Kidney (tissue), 14 donors: ENCODE measurements around the gene EPS8L2. TPM values are rescaled to one million over a fixed set of nuclear protein-coding genes. Genes with fewer than 3 reads are reported as not detected.
A peak's percentile ranks its signal among the peaks of the same experiment; 100 is the strongest.
"Not testable (repeated sequence)": the region's sequence is repeated elsewhere in the genome, so short reads cannot be mapped to it uniquely, and the experiment has no call there.

Experiments used
- DNase-seq, 5 donors: peaks; one replicate each; pipeline ENCODE4 v3.0.0-alpha.2; 2013 to 2020
- FAIRE-seq: peaks from 2 replicates; lab custom pipeline; 2012; peaks lifted over from hg19 to GRCh38; lab: Jason Lieb, UNC
- H3K27ac ChIP-seq, 2 donors: one replicate each; pipeline ENCODE4 v1.7.0; 2013; ENCODE audit warnings: low read depth in 2 of 2, low read length in 2 of 2, inconsistent platforms in 1 of 2
- H3K27me3 ChIP-seq: one replicate; pipeline ENCODE4 v1.7.1; 2013; ENCODE audit warnings: low read length, inconsistent platforms; ENCODE audit not compliant: control insufficient read depth, insufficient read depth
- H3K36me3 ChIP-seq, 3 donors: one replicate each; pipeline versions ENCODE4 v1.7.0 to v1.7.1; 2013; ENCODE audit warnings: low read length in 3 of 3, control low read depth in 1 of 3, inconsistent platforms in 1 of 3; ENCODE audit not compliant: insufficient read depth in 3 of 3, control insufficient read depth in 2 of 3
- H3K4me1 ChIP-seq, 3 donors: one replicate each; pipeline versions ENCODE4 v1.7.0 to v1.7.1; 2013; ENCODE audit warnings: low read length in 3 of 3, inconsistent platforms in 1 of 3, low read depth in 1 of 3; ENCODE audit not compliant: control insufficient read depth in 2 of 3, insufficient read depth in 2 of 3
- H3K4me3 ChIP-seq, 3 donors: one replicate each; pipeline versions ENCODE4 v1.7.0 to v1.8.1; 2013; ENCODE audit warnings: low read length in 3 of 3, control low read depth in 1 of 3, inconsistent platforms in 1 of 3
- H3K9ac ChIP-seq, 3 donors: one replicate each; pipeline versions ENCODE4 v1.7.0 to v1.7.1; 2013; ENCODE audit warnings: low read length in 3 of 3, control low read depth in 1 of 3, inconsistent platforms in 1 of 3
- H3K9me3 ChIP-seq, 3 donors: one replicate each; pipeline versions ENCODE4 v1.7.0 to v1.7.1; 2013; ENCODE audit warnings: low read length in 3 of 3, control low read depth in 1 of 3, inconsistent platforms in 1 of 3; ENCODE audit not compliant: control insufficient read depth in 2 of 3, insufficient read depth in 1 of 3
- intact Hi-C: fragments of 100-400 bp; cut with DNase I; formaldehyde crosslinking; loops from one replicate; pipeline ENCODE4 v1.11.1; 2022
- polyA plus RNA-seq: library from polyadenylated mRNA; stranded (reverse); fragments of 350-450 nt; fragmentation: Illumina TruSeq; extraction: RNeasy Lipid Tissue Mini Kit (QIAGEN cat#74804); gene quantifications from one replicate; pipeline ENCODE4 v1.2.3, GENCODE V29; 2014; ENCODE audit warnings: low read depth, low replicate concordance; ENCODE audit not compliant: insufficient read depth
- total RNA-seq: library from RNA; stranded (reverse); fragmentation: NEBNext Ultra II Directional; extraction: Animal tissue kit (Norgen Biotek cat#: 25700); gene quantifications from one replicate; pipeline ENCODE4 v1.2.1, GENCODE V29; 2021
- TF ChIP-seq, protein P1 (sequence below): IDR thresholded peaks from 3 replicates; pipeline ENCODE4 v1.5.1; 2012; ENCODE audit warnings: mild to moderate bottlenecking, moderate library complexity, borderline replicate concordance; ENCODE audit not compliant: insufficient read depth; ENCODE audit errors: extremely low read depth
- donor health status: control.
- donor health status: control.
- donor health status: control.
- donor health status: control.
- donor health status: control.
- donor health status: DM: yes; HTN: yes; CAD: no.
- donor health status: Normal renal cell carcinoma (clear cell type).

Gene EPS8L2
- total and polyA plus RNA-seq, 2 donors from 2014 or later: 199 to 287 TPM

DNA sequence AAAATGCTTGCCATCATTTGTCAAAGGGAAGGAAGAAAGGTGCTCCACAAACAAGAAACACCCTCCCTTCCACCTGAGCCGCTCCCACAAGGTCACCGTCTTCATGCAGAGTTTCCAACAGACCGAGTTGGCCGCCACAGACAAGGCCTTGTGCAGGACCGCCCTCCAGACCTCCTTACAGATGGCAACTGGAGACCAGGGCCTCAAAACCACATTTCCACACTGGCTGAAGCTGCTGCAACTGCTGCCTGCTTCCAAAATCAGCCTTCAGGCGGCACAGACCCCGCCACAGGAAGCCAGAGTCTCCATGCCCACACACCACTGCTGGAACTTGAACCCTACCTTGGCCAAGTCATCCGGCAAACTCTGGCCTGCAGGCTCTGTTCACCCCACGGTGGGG, 17.4 kb upstream of the EPS8L2 start:
- intact Hi-C loops: no loop called here
- no peak for FAIRE-seq

DNA sequence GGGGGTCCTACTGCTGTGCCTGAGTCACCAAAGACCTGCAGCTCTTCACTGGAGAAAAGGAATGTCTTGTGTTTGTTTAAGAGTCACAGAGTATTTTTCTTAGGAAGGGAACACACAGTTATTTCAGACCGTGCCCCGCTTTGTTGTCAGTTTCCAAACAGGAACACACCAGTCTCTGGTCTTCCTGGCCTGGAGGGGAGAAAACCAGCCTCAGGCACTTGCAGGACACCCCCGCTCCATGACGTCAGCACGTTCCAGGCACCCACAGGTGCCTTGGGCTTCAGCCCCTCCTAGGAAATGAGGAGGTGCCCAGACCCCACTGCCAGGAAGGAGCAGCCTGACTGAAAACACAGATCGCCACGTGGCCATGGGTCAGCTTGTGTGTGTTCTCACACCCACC, 16.4 kb upstream of the EPS8L2 start:
- H3K9me3 ChIP-seq: no peaks in the 10 kb centered on the region
- TF ChIP-seq, protein P1, sequence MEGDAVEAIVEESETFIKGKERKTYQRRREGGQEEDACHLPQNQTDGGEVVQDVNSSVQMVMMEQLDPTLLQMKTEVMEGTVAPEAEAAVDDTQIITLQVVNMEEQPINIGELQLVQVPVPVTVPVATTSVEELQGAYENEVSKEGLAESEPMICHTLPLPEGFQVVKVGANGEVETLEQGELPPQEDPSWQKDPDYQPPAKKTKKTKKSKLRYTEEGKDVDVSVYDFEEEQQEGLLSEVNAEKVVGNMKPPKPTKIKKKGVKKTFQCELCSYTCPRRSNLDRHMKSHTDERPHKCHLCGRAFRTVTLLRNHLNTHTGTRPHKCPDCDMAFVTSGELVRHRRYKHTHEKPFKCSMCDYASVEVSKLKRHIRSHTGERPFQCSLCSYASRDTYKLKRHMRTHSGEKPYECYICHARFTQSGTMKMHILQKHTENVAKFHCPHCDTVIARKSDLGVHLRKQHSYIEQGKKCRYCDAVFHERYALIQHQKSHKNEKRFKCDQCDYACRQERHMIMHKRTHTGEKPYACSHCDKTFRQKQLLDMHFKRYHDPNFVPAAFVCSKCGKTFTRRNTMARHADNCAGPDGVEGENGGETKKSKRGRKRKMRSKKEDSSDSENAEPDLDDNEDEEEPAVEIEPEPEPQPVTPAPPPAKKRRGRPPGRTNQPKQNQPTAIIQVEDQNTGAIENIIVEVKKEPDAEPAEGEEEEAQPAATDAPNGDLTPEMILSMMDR: no peak
- H3K9ac ChIP-seq: no peak overlapping the region
- no peaks in the 10 kb centered on the region for H3K27me3 ChIP-seq
- H3K4me3 ChIP-seq: no peak overlapping the region
- intact Hi-C loops: no loop called here
- H3K4me1 ChIP-seq: peaks cover 0 to 13% (median 0%) of the 10 kb centered on the region in 3 donors
- FAIRE-seq (no peak), DNase-seq (peak in 1 of 5 donors; percentile 86)
- peaks cover 0 to 23% (median 15%) of the 10 kb centered on the region in 3 donors for H3K36me3 ChIP-seq
- H3K27ac ChIP-seq: no peak overlapping the region

More for the DNA sequence above, 17.4 kb upstream of the EPS8L2 start:
- H3K27ac ChIP-seq: no peak overlapping the region
- H3K36me3 ChIP-seq: peaks cover 0 to 23% (median 19%) of the 10 kb centered on the region in 3 donors
- no peak for DNase-seq
- H3K9ac ChIP-seq: no peak overlapping the region
- no peaks in the 10 kb centered on the region for H3K27me3 ChIP-seq
- TF ChIP-seq, protein P1: no peak
- H3K4me3 ChIP-seq: no peak overlapping the region
- H3K4me1 ChIP-seq: peaks cover 0 to 7% (median 0%) of the 10 kb centered on the region in 3 donors
- H3K9me3 ChIP-seq: no peaks in the 10 kb centered on the region

DNA sequence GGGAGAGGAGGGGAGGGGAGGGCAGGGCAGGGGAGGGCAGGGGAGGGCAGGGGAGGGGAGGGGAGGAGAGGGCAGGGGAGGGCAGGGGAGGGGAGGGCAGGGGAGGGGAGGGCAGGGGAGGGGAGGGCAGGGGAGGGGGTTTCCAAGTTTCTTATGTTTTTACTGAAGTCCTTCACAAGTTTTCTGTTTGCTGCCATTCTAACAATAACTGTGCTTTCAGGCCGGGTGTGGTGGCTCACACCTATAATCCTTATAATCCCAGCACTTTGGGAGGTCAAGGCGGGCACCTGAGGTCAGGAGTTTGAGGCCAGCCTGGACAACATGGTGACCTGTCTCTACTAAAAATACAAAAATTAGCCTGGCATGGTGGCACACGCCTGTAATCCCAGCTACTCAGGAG, 15.8 kb upstream of the EPS8L2 start:
- H3K9ac ChIP-seq, H3K4me3 ChIP-seq, intact Hi-C loops, FAIRE-seq, DNase-seq, H3K9me3 ChIP-seq, H3K27ac ChIP-seq, H3K27me3 ChIP-seq: not testable (repeated sequence)
- H3K4me1 ChIP-seq: peaks cover 0 to 13% (median 0%) of the 10 kb centered on the region in 3 donors
- peaks cover 0 to 23% (median 13%) of the 10 kb centered on the region in 3 donors for H3K36me3 ChIP-seq

DNA sequence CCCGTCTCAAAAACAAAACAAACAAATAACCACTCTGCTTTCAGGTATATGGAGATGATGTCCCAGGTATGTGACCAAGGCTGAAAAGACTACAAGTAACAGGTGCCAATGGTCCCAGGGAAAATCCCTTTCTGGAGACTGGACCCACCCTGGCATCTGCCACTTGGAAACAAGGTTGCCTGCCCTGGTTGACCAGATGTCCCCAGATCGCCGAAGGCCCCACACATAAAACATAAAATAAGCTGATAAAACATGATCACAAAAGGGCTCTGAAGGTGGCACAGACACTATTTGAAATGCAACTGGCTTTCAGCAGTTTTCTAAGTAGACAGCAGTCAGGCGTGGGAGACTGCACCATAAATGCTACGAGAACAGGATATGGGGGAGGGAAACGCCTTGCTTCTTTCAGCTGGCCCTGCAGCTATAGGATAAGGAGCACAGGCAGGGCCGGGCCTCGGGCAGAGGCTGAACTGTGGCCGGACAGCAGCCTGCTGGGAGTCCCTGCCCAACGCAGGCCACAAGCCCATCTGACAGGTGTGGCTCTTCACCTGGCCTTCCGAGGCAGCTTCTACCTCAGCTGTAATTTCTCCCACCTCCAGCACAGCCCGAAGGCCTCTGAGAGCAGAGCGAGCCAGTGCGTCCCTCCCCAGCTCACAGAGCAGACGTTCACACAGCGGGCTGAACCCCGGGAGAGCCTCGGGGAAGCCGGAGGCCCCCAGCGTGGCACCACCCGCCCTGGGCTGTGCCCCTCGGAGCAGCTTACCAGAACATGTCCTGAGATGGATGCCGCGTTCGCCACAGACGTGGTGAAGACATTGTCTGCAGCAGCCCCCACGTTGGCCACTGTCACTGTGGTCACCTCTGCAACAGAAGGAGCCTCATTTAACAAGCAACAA, 15.0 kb upstream of the EPS8L2 start:
- H3K27ac ChIP-seq: no peak overlapping the region
- H3K27me3 ChIP-seq: no peaks in the 10 kb centered on the region
- peaks cover 0 to 13% (median 0%) of the 10 kb centered on the region in 3 donors for H3K4me1 ChIP-seq
- intact Hi-C loops: no loop called here
- H3K4me3 ChIP-seq: no peak overlapping the region
- H3K9ac ChIP-seq: no peak overlapping the region
- FAIRE-seq: no peak
- H3K36me3 ChIP-seq: peaks cover 0 to 23% (median 13%) of the 10 kb centered on the region in 3 donors
- DNase-seq: peak in 4 of 5 donors; percentile 74 to 89 (median 80)
- no peaks in the 10 kb centered on the region for H3K9me3 ChIP-seq
- TF ChIP-seq, protein P1: no peak
